NCI-H82 treated with DMSO at 0.1 percent for 48 hours (cell line): ENCODE data around the gene HAP1.
"Not testable (repeated sequence)": the region's sequence is repeated elsewhere in the genome, so short reads cannot be mapped to it uniquely, and the experiment has no call there.

Experiments
- DNase-seq: peaks from one replicate; lab custom pipeline; 2025; ENCODE audit not compliant: unreplicated experiment; lab: John Stamatoyannopoulos, UW

HAP1 gene, protein sequence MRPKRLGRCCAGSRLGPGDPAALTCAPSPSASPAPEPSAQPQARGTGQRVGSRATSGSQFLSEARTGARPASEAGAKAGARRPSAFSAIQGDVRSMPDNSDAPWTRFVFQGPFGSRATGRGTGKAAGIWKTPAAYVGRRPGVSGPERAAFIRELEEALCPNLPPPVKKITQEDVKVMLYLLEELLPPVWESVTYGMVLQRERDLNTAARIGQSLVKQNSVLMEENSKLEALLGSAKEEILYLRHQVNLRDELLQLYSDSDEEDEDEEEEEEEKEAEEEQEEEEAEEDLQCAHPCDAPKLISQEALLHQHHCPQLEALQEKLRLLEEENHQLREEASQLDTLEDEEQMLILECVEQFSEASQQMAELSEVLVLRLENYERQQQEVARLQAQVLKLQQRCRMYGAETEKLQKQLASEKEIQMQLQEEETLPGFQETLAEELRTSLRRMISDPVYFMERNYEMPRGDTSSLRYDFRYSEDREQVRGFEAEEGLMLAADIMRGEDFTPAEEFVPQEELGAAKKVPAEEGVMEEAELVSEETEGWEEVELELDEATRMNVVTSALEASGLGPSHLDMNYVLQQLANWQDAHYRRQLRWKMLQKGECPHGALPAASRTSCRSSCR

DNA sequence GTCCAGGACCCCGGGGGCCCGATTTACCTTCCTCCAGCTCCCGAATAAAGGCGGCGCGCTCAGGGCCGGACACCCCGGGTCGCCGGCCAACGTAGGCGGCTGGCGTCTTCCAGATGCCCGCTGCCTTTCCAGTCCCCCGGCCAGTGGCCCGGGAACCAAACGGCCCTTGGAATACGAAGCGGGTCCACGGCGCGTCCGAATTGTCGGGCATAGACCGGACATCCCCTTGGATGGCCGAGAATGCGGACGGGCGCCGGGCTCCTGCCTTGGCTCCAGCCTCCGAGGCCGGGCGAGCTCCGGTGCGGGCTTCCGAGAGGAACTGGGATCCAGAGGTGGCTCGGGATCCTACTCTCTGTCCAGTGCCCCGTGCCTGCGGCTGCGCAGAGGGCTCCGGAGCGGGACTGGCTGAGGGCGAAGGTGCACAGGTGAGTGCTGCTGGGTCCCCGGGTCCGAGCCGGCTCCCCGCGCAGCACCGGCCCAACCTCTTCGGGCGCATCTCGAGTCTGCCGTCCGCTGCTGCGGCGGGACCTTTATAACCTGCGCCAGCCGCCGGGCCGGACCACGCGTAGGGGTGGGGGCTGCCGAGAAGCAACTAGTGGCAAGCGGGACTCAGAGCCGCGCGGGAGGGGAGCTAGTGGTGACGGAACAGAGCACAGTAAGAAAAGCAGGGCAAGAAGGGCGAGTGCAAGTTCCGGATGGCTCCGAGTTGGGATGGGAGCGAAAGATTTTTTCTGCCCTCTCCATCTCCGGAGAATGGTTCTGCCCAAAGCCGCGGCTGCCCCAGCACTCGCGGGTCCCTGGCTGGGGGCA lies at the start of gene HAP1:
TSS of gene HAP1 (minus strand) at position 505 of the 810 bp plus-strand sequence. CDS start at position 496, 9 bp downstream.
- no peak for DNase-seq

GRCh38 chr17:41782142-41782541 lies 47.7 kb upstream of the HAP1 start:
- no peak for DNase-seq

- no peak for DNase-seq
Measured at GRCh38 chr17:41781404-41782110, 47.1 kb upstream of the HAP1 start.

- DNase-seq: no peak
Measured at GRCh38 chr17:41779954-41780353, 45.5 kb upstream of the HAP1 start.

DNA sequence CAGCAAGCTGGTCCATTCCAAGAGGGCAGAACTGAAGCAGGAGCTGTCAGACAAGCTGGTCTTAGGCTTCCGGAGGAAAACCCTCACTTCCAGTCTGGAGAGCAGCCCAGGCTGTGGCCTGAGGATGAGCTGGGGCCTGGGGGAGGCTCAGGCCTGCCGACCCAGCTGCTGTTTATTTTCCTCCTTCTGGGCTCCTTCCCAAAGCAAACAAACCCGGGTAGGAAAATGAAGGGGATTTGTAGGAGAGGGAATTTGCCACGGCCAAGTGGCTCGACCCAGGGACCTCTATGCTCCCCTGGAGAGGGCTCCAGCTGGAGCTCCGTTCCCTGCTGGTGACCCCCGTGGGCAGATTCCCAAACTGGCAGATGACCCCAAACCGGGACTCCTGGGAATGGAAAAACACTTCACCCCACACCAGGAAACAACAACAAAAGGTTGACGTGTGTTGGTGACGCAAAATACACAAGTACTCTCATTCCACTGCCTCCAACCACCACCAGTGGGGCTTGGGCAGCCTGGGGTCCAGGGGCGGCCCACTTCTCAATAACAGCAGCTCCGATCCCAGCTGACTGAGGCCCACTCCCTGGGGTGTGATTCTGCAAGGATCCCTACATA lies 43.2 kb upstream of the HAP1 start:
- peak; percentile 39 for DNase-seq

- no peak for DNase-seq
Measured at GRCh38 chr17:41777157-41777573, 42.7 kb upstream of the HAP1 start.

GRCh38 chr17:41776262-41776900 lies 41.9 kb upstream of the HAP1 start:
- not testable (repeated sequence) for DNase-seq

DNA sequence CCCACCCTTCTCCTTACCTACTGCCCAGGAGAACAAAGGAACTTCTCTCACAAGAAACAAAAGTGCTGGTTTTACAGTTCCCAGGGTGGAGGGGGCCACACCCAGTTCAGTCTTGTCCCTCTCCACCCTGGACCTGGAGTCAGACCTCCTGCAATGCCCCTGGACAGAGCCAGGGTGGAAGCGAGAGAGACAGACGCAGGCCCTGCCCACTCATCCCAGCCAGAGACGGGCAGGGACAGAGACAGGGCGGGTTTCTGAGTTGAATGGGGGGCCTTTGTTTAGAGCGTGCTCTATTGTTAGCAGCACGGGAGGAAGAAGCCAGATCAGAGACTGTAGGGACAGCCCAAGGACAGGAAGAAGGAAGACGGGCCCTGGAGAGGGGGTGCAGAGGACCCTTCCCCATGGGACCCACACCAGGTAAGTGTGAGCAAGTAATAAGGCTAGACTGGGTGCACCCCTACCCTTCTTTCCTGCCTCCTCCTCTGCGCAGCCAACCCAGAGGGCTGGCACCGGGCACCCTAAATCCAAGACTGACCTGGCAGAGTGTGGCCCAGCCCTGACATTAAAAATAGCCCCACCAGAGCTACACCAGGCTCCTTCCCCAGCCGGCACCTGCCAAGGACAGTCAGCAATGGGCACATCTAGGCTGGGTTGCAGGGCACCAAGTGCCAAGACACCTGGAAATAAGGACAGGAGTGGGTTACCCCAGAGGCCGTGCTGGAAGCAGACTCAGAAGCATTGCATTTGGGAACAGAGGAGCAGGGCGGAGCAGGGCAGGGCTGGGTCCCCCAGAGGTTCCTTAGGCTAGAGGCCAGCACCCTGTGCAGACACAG lies 41.2 kb upstream of the HAP1 start:
- DNase-seq: no peak

GRCh38 chr17:41773731-41774193 lies 39.3 kb upstream of the HAP1 start:
- DNase-seq: no peak

DNA sequence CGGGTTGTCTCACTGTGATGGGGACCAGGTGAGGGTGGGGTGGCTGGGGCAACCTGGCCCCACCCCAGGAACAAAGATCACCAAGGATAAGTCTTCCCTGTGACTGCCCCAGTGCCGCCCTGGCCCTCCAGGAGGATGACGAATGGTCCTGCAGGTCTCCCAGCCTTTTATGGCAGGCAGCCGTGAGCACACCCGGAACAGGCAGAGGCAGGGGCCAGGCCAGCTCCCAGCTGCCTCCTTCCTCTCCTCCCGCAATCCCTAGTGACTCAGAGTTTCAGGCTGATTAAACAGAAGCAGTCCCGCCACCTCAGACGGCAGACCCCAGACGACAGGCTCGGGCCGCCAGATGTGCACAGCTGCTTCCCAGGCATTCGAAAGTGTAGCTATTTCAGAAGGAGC lies 38.7 kb upstream of the HAP1 start:
- DNase-seq: no peak

DNA sequence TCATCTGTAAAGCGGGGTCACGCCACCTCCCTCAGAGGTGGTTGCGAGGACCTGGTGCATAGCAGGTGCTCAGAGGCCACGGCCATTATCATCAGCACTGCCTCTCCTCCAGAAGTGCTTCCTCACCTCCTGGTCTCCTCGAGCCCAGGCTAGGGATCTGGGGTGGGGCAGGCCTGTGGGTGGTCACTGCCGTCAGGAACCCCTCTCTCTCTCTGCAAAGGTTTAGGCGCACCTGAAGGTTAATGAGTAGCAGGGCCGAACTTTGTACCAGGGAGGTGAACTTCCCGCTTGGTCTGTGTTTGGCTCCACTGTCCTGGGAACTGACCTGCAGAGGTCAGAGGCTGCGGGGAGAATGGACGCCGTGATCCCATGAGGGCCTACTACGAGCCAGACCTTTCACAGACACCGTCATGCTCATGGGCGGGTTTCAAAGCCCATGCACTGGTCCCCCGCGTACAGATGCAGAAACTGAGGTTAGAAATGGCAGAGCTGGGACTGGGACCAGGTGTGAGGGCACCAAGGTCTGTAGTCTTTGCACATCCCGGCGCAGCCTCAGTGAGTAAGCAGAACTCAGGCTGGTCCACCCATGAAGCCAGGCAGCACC lies 38.2 kb upstream of the HAP1 start:
- DNase-seq: no peak

GRCh38 chr17:41772218-41772585 lies 37.8 kb upstream of the HAP1 start:
- DNase-seq: no peak

- DNase-seq: no peak
Measured at GRCh38 chr17:41771389-41772206, 37.2 kb upstream of the HAP1 start.

DNA sequence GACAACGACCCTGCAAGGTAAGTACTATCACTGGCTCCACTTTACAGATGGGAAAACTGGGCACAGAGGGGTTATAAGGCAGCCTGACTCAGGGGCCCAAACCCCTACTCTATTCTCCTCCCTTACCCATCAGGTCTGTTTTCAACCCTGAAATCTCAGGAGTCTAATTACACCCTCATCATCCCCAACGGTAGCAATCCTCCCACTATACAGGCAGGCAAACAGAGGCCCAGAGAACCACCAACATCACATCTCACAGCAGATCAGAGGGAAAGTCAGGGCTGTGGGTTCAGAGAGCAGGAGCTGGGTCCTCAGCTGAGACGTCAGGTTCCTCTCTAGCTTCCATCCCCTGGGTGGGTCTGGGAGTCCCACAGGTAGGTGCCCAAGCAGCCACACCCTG lies 35.5 kb upstream of the HAP1 start:
- DNase-seq: no peak

GRCh38 chr17:41769346-41769862 lies 35.0 kb upstream of the HAP1 start:
- no peak for DNase-seq

DNA sequence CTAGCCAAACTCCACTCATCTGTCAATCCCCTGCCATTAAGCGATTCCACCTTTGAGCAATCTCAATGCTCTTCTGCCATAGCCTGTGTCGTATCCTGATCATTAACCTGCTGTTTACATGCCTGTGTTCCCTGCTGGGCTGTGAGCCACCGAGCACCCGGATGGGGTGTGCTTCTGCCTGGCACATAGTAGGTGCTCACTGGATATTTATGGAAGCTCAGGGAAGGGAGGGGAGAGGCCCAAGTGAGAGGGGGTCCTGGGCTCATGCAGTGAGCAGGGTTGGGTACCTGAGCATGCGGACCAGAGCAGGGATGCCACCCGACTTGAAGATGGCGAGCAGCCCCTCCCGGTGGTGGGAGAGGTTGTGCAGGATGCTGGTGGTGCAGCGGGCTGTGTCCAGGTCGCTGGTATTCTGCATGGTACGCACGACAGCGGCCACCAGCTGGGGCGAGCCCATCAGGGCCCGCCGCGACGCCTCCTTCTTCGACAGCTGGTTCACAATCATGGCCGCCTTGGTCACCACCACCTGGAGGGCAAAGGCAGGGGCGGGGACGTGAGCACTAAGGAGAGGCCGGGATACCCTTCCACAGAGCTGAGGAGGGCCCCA lies 34.3 kb upstream of the HAP1 start:
- no peak for DNase-seq

DNA sequence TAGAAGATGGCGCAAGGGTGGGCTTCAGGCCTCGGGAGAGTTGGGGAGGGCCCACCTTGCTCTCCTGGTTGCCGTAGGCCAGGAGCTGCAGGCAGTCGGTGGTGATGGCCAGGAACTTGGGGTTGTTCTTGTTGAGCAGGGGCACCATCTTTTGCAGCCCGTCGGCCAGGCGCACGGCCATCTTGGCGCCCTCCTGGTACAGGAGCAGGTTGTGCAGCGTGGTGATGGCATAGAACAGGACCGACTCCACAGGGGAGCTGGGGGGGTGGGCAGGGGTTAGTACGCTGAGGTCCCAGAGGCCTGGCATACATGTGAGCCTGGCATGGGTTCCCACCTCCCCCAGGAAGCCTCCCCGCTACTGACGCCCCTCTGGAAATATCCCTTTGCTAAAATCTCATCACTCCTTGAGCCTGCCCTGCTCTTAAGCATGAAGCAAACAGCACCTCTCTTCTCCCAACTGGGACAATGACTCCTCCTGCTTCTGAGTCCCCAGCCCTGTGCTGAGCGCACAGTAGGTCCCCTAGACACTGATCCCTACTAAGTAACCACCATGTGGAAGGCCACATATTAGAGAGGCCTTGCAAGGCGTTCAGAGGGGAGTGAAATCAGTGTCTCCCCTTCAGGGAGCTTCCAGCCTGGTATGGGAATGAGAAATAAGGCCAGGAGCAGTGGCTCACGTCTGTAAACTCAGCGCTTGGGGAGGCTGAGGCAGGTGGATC lies 33.0 kb upstream of the HAP1 start:
- DNase-seq: no peak
